VCaP (cell line): ENCODE data around the gene GIT1.
A peak's percentile ranks its signal among the peaks of the same experiment; 100 is the strongest.

Source experiments
- H3K27ac ChIP-seq: fragments of 450-650 bp; 2 replicates; pipeline ENCODE4 v1.5.1; 2017
- CTCF ChIP-seq: fragments of 450-650 bp; conservative IDR thresholded peaks from 2 replicates; pipeline ENCODE4 v1.5.1; 2017; ENCODE audit warnings: mild to moderate bottlenecking, moderate library complexity

The GIT1 gene

GRCh38 chr17:29595943-29596774, 6.7 kb upstream of the GIT1 start:
- TF ChIP-seq CTCF = no peak
- H3K27ac ChIP-seq = peak overlapping the region; percentile 98

GRCh38 chr17:29595107-29595942, 5.9 kb upstream of the GIT1 start:
- H3K27ac ChIP-seq = peak overlapping the region; percentile 98
- no peak for TF ChIP-seq CTCF

GRCh38 chr17:29594519-29595090, 5.2 kb upstream of the GIT1 start:
- peak overlapping the region; percentile 98 for H3K27ac ChIP-seq
- peak; percentile 34 for TF ChIP-seq CTCF

- peak overlapping the region; percentile 98 for H3K27ac ChIP-seq
- peak; percentile 73 for TF ChIP-seq CTCF
Measured at GRCh38 chr17:29593591-29594518, 4.4 kb upstream of the GIT1 start.

- H3K27ac ChIP-seq = peak within 1 kb of the TSS; percentile 98
- TF ChIP-seq CTCF = no peak
Measured at GRCh38 chr17:29592850-29593551, 3.6 kb upstream of the GIT1 start, which contains the start of gene ANKRD13B. Gene ANKRD13B (plus strand): TSS chr17:29593132. CDS start chr17:29593622, 490 bp downstream.

- peak; percentile 100 for TF ChIP-seq CTCF
- peak overlapping the region; percentile 98 for H3K27ac ChIP-seq
Measured at GRCh38 chr17:29591737-29592608, 2.5 kb upstream of the GIT1 start.
